ENCODE measurements around the gene TMEM117. TPM values are rescaled to one million over a fixed set of nuclear protein-coding genes. Genes with fewer than 3 reads are reported as not detected.
"Not testable (repeated sequence)": the region's sequence is repeated elsewhere in the genome, so short reads cannot be mapped to it uniquely, and the experiment has no call there.

The TMEM117 gene
- total RNA-seq, 1 donor, result 22.4 TPM

DNA sequence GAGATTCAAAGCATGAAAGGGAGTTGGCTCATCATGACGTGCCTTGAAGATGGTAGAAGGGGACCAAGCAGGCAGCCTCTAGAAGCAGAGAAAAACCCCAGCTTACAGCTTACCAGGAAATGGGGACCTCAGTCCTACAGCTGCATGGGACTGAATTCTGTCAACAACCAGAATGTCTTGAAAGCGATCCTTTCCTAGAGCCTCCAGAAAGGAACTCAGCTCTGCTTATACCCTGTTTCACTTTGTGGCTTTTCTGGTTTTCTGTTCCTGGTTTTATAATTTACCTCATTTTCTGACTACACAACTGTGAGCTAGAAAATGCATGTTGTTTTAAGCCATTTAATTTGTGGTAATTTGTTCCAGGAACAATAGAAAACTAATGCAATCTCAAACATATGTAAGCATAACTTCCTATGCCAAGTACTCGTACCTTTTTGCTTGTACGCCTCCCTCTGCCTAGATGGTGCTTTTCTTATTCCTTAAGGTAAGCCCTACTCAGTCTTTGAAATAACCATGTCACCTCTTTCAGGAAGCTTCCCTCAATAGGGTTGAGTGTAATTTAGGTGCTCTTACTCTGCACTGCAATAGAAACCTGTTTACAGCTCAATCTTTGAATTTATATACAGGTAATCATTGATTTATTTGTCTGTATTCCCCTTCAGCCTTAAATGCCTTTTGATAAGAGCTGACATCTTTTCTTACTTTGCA is 348.8 kb downstream of the TMEM117 start:
- Histone ChIP-seq H3K4me3 (ENCODE audit: insufficient read depth, low read length) (no peak overlapping the region), H3K4me1 (ENCODE audit: insufficient read depth, low read length) (no peaks in the 10 kb centered on the region), H3K27me3 (ENCODE audit: insufficient read depth, low read length) (no peaks in the 10 kb centered on the region), H4K20me1 (ENCODE audit: insufficient read depth, low read length) (no peaks in the 10 kb centered on the region), H3K36me3 (ENCODE audit: insufficient read depth, low read length) (no peaks in the 10 kb centered on the region), H3K27ac (ENCODE audit: low read depth, low read length) (no peak overlapping the region), H3K79me2 (ENCODE audit: insufficient read depth, low read length) (no peaks in the 10 kb centered on the region), H2AFZ (ENCODE audit: low read length) (no peak overlapping the region), H3K9me3 (ENCODE audit: low read depth, low read length) (no peaks in the 10 kb centered on the region), H3K4me2 (ENCODE audit: insufficient read depth, low read length) (no peak overlapping the region)
- TF ChIP-seq, protein P1, sequence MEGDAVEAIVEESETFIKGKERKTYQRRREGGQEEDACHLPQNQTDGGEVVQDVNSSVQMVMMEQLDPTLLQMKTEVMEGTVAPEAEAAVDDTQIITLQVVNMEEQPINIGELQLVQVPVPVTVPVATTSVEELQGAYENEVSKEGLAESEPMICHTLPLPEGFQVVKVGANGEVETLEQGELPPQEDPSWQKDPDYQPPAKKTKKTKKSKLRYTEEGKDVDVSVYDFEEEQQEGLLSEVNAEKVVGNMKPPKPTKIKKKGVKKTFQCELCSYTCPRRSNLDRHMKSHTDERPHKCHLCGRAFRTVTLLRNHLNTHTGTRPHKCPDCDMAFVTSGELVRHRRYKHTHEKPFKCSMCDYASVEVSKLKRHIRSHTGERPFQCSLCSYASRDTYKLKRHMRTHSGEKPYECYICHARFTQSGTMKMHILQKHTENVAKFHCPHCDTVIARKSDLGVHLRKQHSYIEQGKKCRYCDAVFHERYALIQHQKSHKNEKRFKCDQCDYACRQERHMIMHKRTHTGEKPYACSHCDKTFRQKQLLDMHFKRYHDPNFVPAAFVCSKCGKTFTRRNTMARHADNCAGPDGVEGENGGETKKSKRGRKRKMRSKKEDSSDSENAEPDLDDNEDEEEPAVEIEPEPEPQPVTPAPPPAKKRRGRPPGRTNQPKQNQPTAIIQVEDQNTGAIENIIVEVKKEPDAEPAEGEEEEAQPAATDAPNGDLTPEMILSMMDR (IDR thresholded peaks at IDR 0.05; ENCODE audit: extremely low read depth, low read depth, low read length), result no peak
- no peak for DNase-seq (ENCODE audit: insufficient read length, low spot score, missing footprints)

DNA sequence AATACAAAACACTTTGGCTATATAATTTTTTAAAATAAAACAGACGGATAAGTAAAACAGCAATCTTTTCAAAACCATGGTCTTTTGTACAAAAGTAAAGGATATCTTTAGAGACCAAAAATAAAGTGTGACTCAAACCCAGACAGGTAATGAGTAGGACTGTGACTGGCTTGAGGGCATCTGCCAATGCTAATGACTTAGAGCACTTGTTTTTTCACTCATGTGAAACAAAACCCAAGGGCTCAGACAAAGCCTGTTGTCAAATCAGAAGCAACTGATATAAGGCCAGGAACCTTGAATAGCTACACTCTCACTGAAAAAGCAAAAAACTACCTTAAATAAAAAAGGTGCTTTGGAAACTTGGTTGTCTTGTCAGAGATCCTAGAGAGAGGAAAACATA is 357.4 kb downstream of the TMEM117 start:
- Histone ChIP-seq H4K20me1 (ENCODE audit: insufficient read depth, low read length) (no peaks in the 10 kb centered on the region), H3K4me3 (ENCODE audit: insufficient read depth, low read length) (no peak overlapping the region), H3K4me1 (ENCODE audit: insufficient read depth, low read length) (no peaks in the 10 kb centered on the region), H3K4me2 (ENCODE audit: insufficient read depth, low read length) (no peak overlapping the region), H3K9me3 (ENCODE audit: low read depth, low read length) (no peaks in the 10 kb centered on the region), H3K79me2 (ENCODE audit: insufficient read depth, low read length) (no peaks in the 10 kb centered on the region), H3K36me3 (ENCODE audit: insufficient read depth, low read length) (no peaks in the 10 kb centered on the region), H3K27me3 (ENCODE audit: insufficient read depth, low read length) (no peaks in the 10 kb centered on the region), H2AFZ (ENCODE audit: low read length) (no peak overlapping the region), H3K27ac (ENCODE audit: low read depth, low read length) (no peak overlapping the region)
- TF ChIP-seq, protein P1 (IDR thresholded peaks at IDR 0.05; ENCODE audit: extremely low read depth, low read depth, low read length), result no peak
- no peak for DNase-seq (ENCODE audit: insufficient read length, low spot score, missing footprints)

DNA sequence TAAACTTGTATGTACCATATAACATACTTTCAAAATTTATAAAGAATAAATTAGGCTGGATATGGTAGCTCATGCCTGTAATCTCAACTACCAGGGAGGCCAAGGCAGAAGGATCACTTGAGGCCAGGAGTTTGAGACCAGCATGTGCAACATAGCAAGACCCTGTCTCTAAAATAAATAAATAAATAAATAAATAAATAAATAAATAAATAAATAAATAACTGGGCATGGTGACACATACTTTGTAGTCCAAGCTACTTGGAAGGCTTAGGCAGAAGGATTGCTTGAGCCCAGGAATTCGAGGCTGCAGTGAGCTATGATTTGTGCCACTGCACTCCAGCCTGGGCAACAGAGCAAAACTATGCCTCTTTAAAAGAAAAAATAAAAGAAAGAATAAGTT is 359.8 kb downstream of the TMEM117 start:
- not testable (repeated sequence) for H3K4me3 ChIP-seq (ENCODE audit: insufficient read depth, low read length); H3K9me3 ChIP-seq (ENCODE audit: low read depth, low read length); H3K27me3 ChIP-seq (ENCODE audit: insufficient read depth, low read length); H3K27ac ChIP-seq (ENCODE audit: low read depth, low read length); H4K20me1 ChIP-seq (ENCODE audit: insufficient read depth, low read length); H3K79me2 ChIP-seq (ENCODE audit: insufficient read depth, low read length); DNase-seq (ENCODE audit: insufficient read length, low spot score, missing footprints); H3K4me1 ChIP-seq (ENCODE audit: insufficient read depth, low read length); H3K4me2 ChIP-seq (ENCODE audit: insufficient read depth, low read length); H3K36me3 ChIP-seq (ENCODE audit: insufficient read depth, low read length); H2AFZ ChIP-seq (ENCODE audit: low read length)

DNA sequence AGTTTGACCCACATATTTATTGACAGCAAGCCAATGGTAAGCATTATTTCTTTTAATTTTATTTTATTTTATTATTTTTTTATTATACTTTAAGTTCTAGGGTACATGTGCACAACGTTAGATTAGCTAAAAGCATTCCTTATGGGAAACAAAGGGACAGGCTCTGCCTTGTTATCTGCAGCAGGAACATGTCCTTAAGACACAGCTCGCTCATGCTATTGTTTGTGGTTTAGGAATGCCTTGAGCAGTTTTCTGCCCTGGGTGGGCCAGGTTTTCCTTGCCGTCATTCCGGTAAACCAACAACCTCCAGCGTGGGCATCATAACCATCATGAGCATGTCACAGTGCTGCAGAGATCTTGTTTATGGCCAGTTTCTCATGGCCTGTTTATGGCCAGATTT is 370.2 kb downstream of the TMEM117 start:
- no peaks in the 10 kb centered on the region for H3K27me3 ChIP-seq (ENCODE audit: insufficient read depth, low read length)
- H3K9me3 ChIP-seq (ENCODE audit: low read depth, low read length), result no peaks in the 10 kb centered on the region
- H3K4me1 ChIP-seq (ENCODE audit: insufficient read depth, low read length), result no peaks in the 10 kb centered on the region
- H2AFZ ChIP-seq (ENCODE audit: low read length), result no peak overlapping the region
- TF ChIP-seq, protein P1 (IDR thresholded peaks at IDR 0.05; ENCODE audit: extremely low read depth, low read depth, low read length), result no peak
- no peak for DNase-seq (ENCODE audit: insufficient read length, low spot score, missing footprints)
- no peak overlapping the region for H3K4me2 ChIP-seq (ENCODE audit: insufficient read depth, low read length)
- no peaks in the 10 kb centered on the region for H4K20me1 ChIP-seq (ENCODE audit: insufficient read depth, low read length)
- no peaks in the 10 kb centered on the region for H3K79me2 ChIP-seq (ENCODE audit: insufficient read depth, low read length)
- H3K36me3 ChIP-seq (ENCODE audit: insufficient read depth, low read length), result no peaks in the 10 kb centered on the region
- H3K27ac ChIP-seq (ENCODE audit: low read depth, low read length), result no peak overlapping the region
- no peak overlapping the region for H3K4me3 ChIP-seq (ENCODE audit: insufficient read depth, low read length)

Data from osteoblast (primary cell).